SIG-M5 (cell line): ENCODE measurements around the gene TRIM8.
"Not testable (repeated sequence)": the region's sequence is repeated elsewhere in the genome, so short reads cannot be mapped to it uniquely, and the experiment has no call there.

Source experiments
- DNase-seq: peaks from one replicate; lab custom pipeline; 2025; lab: John Stamatoyannopoulos, UW

TRIM8 gene

DNA sequence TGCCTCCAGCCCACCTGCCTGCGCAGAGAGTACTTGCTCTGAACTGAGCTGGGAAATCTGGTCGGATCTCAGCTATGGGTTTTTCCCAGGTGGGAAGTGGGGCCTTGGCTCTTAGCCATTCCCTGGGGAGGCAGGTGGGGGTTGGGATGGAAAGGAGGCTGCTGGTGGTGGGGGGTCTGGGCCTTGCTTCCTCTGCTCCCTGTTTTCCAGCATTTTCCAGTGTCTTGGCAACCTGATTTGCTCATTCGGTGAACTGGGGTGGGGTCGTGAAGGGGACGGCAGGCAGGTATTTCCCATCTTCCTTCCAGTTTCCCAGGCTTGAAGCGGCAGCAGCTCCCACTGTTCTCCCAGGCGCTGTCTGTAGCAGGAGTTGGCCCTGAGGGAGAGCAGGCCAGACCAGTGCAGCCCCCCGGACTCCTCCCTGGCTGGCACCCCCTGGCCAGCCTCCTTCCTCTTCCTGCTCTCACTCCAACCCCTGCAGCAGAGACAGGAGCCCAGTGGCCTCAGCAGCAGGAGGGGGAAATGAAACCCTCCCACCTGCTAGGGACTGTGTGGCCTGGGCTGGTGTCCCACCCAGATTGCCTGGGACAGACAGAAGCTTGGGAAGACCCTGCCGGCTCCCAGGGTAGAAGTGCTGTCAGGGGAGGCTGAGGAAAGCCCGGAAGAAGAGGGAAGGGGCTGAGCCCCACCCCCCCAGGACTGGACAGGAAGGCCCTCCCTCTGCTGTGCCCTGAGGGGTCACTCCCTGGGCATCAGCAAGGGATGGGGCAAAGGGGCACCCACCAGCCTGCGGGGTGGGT lies 6.6 kb downstream of the TRIM8 start:
- no peak for DNase-seq

DNA sequence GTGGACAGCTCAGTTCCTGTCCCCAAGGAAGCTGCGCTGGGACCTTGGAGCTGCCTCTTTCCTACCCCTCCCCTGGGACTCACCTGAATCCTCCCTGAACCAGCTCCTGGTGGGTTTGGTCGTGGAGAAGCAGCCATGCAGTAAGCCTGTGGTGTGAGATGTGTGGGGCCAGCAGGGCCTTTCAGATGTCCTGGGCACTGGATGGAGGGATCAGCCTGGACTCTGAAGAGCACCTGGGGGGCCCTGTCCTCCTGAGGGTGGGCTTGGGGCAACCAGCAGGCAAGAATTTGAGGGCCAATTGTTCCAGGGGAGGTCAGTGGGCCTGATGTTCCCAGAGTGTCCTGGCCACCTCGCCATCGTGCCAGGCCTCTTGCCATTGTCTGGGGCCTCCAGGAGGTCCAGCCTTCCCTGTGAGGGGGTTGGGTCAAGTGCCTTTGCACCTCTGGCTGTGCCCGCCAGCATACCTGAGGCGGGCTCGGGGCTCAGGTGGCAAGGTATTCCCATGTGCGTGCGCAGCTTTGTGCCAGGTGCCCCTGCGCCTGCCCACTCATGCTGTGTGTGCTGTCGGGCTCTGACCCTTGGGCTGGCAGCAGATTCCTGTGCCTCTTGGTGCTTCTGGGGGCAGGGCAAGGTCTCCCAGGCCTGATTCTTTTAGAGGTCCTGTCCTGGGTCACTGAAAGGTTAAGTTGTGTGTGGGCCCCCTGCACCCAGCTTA lies 7.3 kb downstream of the TRIM8 start:
- no peak for DNase-seq

DNA sequence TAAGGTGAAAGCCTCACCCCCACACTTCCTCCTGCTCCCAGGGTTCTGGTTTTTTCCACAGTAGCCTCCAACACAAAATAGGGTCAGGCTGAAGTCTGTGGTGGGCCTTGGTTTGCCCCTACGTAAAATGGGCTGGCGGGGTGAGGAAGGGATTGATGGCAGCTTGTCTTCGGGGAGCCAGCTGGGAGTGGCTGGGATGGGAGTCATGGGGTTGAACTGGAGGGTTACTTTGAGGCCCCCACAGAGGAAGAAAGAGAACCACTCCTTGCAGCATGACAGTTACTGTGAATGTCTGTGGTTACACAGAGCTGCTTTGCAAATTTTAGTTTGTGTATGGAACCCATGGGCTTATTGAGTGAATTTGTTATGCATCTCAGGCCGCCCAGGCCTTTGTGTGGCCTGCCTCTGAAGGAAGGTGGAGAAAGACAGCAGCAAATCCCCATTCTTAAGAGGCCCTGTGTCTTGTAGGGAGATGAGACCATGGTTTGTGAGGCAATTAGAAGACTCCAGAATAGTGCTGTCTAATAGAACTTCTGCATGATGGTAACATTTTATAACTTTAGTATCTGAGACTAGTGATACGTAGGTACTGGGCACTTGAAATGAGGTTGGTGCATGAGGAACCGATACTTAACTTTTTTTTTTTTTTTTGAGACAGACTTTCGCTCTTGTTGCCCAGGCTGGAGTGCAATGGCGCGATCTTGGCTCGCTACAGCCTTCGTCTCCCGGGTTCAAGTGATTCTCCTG lies 8.1 kb downstream of the TRIM8 start:
- DNase-seq, result no peak

DNA sequence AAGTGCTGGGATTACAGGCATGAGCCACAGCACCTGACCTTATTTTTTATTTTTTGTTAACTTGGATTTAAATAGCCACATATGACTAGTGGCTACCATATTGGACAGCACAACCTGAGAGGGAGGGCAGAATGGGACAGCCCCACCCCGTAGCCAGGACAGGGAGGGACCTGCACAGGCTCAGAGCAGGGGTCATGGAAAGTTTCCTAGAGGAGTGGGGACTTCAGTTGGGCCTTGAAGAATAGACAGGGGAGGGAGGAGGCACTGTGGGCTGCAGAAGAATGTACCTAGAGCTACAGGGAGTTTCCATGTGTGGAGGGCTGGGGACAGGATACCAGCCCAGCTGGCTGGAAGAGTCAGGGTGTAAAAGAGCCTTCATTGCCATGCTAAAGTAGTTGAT lies 8.8 kb downstream of the TRIM8 start:
- no peak for DNase-seq

DNA sequence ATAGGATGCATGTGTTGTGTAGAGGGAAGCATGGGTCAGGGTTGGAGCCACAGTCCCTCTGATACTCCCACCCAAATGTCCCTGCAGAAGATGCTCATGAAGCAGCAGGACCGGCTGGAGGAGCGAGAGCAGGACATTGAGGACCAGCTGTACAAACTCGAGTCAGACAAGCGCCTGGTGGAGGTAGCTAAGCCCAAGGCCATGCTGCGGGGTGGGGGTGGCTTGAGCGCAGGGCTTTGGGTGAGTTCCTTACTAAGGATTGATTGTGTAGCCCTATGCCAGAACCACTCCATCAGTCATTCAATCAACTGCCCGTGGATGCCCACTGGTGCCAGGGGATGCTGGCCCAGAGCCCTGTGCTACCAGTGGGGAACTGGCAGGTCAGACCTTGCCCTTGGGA lies 10.3 kb downstream of the TRIM8 start:
- DNase-seq, result no peak

DNA sequence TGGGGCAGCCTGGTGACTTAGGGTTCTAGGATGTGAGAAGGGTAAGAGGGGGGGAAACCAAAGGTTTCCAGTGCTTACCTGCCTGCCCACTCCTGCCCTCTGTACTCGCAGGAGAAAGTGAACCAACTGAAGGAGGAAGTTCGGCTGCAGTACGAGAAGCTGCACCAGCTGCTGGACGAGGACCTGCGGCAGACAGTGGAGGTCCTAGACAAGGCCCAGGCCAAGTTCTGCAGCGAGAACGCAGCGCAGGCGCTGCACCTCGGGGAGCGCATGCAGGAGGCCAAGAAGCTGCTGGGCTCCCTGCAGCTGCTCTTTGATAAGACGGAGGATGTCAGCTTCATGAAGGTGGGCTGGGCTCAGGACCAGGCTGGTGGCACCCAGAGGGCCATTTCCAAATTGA lies 10.7 kb downstream of the TRIM8 start:
- no peak for DNase-seq

DNA sequence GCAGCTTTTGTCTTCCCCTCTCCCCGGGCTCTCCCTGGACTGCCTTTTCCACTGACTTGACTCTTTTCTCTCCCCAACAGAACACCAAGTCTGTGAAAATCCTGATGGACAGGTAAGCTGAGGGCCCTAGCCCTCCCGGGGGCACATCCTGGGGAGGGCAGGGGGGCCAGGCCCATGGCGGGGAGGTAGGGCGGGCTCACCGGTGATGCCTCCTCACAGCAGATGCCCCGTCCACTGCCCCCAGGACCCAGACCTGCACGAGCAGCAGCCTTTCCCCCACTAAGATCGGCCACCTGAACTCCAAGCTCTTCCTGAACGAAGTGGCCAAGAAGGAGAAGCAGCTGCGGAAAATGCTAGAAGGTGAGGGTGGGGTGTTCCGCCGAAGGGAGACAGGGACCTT lies 11.7 kb downstream of the TRIM8 start:
- DNase-seq, result no peak

DNA sequence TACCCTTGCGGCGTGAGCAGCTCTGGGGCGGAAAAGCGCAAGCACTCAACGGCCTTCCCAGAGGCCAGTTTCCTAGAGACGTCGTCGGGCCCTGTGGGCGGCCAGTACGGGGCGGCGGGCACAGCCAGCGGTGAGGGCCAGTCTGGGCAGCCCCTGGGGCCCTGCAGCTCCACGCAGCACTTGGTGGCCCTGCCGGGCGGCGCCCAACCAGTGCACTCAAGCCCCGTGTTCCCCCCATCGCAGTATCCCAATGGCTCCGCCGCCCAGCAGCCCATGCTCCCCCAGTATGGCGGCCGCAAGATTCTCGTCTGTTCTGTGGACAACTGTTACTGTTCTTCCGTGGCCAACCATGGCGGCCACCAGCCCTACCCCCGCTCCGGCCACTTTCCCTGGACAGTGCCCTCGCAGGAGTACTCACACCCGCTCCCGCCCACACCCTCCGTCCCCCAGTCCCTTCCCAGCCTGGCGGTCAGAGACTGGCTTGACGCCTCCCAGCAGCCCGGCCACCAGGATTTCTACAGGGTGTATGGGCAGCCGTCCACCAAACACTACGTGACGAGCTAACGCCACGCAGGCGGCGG lies 12.6 kb downstream of the TRIM8 start:
- no peak for DNase-seq

DNA sequence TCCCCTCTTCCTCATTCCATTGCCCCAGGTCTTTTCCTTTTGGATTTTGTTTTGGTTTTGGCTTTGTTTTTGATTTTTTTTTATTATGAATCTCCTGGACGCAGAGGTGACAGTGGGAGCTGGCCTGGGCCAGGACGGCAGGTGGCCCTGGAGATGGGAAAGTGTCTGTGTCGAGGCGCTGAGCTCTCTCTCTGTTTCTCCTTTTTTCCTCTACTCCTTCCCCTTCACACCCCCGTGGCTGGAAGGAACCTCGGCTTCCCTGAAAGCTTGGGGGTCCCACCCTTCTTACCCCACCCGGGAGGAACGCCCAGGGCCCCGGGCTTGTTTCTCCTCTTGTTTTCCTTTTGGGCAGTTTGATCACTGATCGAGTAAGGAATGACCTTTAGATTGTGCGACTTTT lies 13.2 kb downstream of the TRIM8 start:
- no peak for DNase-seq

DNA sequence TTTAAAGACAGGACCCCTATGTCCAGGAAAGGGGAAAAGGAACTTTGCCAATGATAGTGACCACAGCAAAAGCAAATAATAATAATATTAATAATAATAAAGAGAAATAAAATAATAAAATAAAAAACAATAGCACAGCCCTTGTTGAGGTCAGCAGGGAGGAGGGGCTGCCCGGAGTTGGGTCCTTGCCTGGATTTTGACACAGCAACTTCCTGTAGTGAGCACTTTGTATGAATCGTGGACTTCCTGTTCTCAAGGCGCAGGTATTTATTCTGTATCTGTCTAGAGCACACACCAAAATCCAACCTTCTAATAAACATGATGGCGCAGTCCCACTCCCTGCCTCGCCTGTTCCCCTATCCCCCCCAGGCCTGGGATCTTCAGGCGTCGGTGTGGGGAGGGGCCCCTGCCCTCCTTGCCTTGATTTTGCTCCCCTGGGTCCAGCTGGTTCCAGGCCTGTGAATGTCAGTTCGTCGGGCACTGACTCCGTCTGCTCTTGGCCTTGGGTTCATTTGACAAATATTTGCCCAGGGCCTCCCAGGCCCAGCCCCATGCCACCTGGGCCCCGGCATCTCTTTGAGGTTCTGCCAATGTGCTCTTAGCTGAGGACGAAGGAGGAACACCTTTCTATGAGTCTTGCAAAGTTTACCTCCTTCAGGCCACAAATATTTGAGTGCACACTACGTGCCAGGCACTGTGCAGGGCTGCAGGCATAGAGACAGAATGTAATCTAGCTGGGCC lies 13.9 kb downstream of the TRIM8 start:
- DNase-seq, result no peak

DNA sequence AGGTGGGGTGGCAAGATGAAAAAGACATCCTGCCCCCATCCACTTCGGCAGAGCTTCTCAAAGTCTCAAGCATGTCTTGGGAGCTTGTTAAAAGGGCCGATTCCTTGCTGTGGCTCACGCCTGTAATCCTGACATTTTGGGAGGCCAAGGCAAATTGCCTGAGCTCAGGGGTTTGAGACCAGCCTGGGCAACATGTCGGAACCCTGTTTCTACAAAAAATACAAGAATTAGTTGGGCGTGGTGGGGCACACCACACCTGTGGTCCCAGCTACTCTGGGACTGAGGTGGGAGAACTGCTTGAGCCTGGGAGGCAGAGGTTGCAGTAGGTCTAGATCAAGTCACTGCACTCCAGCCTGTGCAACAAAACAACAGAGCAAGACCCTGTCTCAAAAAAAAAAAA lies 14.5 kb downstream of the TRIM8 start:
- DNase-seq, result no peak

DNA sequence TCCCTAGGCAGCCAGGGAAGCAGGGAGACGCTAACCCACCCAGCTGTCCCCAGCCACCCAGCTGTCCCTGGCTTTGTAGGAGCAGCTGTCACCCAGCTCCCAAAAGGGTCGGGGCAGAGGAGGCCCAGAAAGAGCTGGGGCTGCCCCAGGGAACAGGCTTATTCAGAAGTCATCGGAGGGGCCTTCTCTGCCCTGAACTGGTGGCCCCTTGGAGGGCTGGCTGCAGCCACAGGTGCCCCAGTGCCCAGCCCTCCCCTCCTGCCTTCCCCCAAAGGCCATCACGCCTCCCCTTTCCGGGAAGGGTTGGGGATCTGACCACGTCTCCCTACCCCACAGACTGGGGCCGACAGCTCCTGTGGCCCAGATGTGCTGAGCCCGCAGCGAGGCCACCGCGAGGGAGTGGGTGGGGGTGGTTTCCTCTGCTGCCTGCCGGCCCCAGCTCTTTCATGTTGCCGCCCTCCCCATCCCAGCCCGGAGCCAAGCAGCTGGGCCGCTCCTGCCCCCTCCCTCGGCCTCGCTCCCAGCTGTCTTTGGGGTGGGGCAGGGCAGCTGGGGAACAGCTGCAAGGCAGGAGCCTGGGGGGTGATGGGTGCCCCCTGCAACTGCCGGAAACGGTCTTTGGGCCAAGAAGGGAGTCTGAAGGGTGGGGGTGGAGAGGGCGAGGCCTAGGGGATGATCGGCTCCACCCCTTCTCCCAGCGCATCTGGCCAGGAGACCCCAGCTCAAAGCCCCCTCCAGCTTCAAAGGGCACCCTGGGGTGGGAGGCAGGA lies 16.8 kb downstream of the TRIM8 start:
- no peak for DNase-seq

DNA sequence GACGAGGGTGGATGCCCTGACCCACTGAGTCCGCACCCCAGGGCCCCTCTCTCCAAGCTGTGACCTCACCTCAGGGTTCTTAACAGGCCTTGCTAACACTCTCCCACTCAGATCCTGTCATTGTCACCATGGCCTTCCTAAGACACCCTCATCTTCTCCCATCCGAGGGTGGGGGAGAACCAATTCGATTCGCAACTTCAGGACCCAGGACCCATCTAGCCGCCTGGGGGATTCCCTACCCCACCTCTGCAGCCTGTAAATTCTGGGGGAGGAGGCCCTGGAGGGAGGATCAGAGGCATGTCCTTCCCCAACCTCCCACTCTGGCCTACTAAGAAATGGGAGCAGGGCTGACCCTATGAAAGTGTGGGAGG lies 17.4 kb downstream of the TRIM8 start:
- no peak for DNase-seq

DNA sequence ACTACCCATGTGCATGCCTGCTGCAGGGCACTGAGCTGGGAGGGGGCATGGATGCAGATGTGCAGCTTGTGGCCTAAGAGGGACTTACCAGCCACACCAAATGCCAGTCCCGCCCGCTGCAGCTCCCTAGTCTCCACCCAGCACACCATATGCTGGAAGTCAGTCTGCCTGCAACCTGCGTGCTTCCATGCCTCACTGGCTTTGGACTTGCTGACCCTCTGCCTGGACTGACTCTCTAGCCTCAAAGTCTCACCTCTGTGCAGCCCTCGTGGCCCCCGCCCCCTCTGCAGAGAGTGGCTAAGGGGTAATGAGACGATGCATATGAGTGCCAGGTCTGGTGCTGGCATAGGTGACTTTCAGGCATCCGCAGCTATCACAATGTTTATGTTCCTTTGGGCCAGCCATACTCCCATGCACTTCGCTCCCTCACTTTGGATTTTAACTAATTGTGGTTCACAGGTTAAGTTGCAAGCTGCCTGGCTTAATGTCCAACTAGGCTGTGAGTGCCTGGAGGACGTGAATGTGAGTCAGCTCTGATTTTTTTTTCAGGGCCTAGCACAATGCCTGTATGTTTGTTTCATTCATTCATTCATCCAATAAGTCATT lies 21.7 kb downstream of the TRIM8 start:
- DNase-seq, result no peak

DNA sequence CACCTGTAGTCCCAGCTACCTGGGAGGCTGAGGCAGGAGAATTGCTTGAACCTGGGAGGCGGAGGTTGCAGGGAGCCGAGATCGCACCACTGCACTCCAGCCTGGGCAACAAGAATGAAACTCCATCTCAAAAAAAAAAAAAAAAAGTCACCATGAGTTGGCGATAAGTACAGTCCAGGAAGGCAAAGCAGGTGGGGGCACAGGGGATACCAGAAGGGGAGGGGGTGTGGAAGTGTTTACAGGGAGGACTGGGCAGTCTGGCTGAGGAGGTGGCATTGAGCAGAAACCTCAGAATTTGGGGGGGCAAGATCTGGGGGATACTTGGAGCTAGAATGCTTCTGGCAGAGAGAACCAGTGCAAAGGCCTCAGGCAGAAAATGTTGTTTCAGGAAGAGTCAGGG lies 23.1 kb downstream of the TRIM8 start:
- DNase-seq, result not testable (repeated sequence)

DNA sequence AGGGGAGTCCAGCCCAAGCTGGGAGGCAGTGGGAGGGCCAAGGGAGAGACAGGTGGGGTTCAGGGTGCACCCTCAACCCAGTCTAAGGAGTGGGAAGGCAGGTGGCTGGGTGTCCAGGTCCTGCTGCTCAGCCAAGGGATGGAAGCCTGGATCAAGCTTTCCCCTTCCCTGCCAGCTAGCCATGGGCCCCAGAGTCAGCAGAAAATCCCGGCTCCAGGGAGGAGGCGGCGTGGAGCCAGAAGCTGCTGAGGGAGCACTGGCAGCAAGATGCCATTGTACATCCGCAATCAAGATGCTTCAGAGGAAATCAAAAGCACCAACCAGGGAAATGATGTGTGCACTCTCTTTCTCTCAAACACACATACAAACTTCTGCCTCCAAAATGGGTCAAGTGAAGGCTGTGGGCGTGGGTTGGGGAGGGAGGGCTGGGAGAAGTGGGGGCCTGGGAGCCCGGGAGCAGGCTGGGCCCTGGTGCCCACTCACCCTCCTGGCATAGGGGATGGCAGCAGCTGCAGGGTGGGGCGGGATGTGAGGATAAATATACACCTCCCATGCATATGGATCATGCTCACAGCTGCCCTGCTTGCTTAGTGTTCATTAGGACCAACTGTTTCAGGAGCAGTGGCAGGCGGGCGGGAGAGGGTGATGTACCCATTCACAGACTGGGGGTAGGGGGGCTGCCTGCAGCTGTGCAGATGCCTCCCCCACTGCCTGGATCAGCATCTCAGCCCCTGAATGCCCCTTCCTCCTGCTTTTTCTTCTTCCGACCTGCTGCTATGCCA lies 24.2 kb downstream of the TRIM8 start:
- no peak for DNase-seq

DNA sequence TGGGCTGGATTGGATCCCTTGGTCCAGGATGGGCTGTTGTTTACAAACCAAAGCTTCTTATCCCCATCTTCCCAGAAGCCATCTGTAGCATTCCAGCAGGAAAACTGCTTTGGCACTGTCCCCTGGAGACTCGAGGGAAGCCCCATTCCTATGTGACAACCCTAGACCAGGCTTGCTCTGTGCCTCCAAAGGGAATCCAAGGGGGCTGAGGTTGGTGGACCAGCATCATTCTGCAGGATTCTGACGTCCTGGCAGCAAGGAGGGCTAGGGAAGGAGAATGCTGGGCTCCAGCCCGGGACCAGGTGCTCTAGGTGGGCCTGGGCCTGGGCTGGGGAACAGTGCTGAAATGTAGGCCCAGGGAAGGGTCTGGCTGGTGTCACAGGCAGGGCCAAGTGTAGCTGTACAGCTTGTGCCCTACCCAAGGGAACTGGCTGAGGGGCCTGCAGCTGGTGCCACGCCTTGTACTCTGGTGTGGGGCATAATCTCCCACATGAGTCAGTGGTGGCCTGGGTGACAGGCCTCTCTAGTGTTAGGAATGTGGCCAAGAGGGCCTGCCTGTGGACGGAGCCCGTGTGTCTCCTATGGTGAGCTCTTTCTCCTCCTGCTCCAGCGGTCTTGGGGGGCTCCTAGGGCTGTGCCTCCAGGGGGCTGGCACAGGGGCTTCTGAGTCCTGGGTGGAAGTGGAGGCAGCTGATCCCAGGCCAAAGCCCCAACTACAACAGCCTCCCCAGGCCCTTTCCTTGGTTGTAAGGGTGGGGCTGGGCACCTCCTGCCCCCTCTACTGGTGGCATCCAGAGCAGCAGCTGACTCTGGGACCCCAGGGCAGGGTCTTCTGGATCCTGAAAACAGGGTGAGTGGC lies 25.2 kb downstream of the TRIM8 start:
- no peak for DNase-seq

DNA sequence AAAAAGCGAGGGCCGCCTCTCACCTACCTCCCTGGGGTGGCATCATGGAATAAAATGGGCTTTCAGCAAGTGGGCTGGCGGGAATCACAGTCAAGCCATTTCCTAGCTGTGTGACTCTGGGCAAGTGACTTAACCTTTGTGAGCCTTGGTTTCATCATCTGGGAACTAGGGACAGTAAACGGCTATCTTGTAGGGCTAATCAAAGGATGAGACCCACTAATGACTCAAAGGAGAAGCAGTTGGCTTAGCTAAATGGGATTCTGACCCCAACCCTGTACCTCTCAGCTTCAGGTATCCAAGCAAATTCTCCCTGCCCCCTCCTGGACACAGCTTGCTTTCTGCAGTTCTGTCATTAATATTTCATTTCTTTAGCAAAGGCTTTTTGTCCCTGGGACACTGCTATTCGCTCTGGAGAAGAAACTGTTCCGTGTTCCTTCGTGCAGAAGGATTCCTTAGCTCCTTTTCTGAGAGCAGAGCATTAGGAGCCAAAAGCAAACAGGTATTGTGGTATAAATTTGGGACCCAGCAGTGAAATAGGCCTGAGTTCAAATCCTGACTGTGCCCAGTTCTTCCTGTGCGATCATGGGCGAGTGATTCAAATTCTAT lies 25.9 kb downstream of the TRIM8 start:
- no peak for DNase-seq
